Testis (tissue), 3 donors: Measurements from ENCODE around the gene GSG1L. TPM values are rescaled to one million over a fixed set of nuclear protein-coding genes. Genes with fewer than 3 reads are reported as not detected.

Experiments
- DNase-seq: peaks from one replicate; pipeline ENCODE4 v3.0.0-alpha.2; 2019
- H3K27ac ChIP-seq, 2 donors: fragments of 200-600 bp; sonication (generic); one replicate each; pipeline ENCODE4 v1.5.1; 2019
- H3K27me3 ChIP-seq: fragments of 200-600 bp; sonication (generic); one replicate; pipeline ENCODE4 v1.5.1; 2019
- H3K36me3 ChIP-seq: fragments of 200-600 bp; sonication (generic); one replicate; pipeline ENCODE4 v1.5.1; 2017; ENCODE audit warnings: low read depth; ENCODE audit errors: missing control alignments
- H3K4me1 ChIP-seq: fragments of 200-600 bp; sonication (generic); one replicate; pipeline ENCODE4 v1.5.1; 2019
- H3K4me3 ChIP-seq, 2 donors: fragments of 200-600 bp; sonication (generic); one replicate each; pipeline ENCODE4 v1.5.1; 2017 to 2019
- H3K9me3 ChIP-seq: fragments of 200-600 bp; sonication (generic); one replicate; pipeline ENCODE4 v1.5.1; 2017
- CTCF ChIP-seq, 3 experiments: fragments of 450-650 bp in 2 of 3; fragments of 200-600 bp in 1 of 3; sonication (generic) in 1 of 3; IDR thresholded peaks; one replicate each; pipeline ENCODE4 v1.5.1; 2016 to 2019; ENCODE audit warnings: antibody characterized with exemption in 3 of 3, mild to moderate bottlenecking in 2 of 3, moderate library complexity in 1 of 3
- POLR2A ChIP-seq: fragments of 450-650 bp; IDR thresholded peaks from one replicate; pipeline ENCODE4 v1.6.1; 2017; ENCODE audit warnings: antibody characterized with exemption, mild to moderate bottlenecking, moderate library complexity
- WGBS, 2 donors: methylation state at CpG; one replicate each; pipeline ENCODE4 v1.1.5; 2018; 5-methylcytosine and 5-hydroxymethylcytosine counted together
- intact Hi-C: fragments of 100-400 bp; cut with DNase I; formaldehyde crosslinking; loops from one replicate; pipeline ENCODE4 v1.15.1; 2023; ENCODE audit warnings: low total_unique reads
- polyA plus RNA-seq: library from polyadenylated mRNA; stranded (reverse); fragments of 350-450 nt; fragmentation: Illumina TruSeq; extraction: RNeasy Lipid Tissue Mini Kit (QIAGEN cat#74804); gene quantifications from one replicate; pipeline ENCODE4 v1.2.3, GENCODE V29; 2014; ENCODE audit warnings: low read depth, low replicate concordance; ENCODE audit not compliant: insufficient read depth
- total RNA-seq, 2 donors: library from RNA; depleted of rRNA; stranded (reverse); fragments of >200 nt; gene quantifications; one replicate each; pipeline ENCODE4 v1.2.3, GENCODE V29; 2016

The GSG1L gene
- total and polyA plus RNA-seq, 3 donors from 2014 or later: 1.1 to 2.8 (median 1.9) TPM

DNA sequence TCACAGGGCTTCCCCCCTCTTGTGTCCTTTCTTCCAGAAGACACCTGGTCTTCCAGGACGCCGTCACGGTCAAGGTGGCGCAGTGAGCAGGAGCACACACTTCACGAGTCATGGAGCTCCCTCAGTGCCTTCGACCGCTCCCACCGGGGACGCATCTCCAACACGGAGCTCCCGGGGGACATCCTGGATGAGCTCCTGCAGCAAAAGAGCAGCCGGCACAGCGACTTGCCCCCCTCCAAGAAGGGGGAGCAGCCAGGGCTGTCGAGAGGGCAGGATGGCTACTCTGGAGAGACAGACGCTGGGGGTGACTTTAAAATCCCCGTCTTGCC, 314.0 kb downstream of the GSG1L start:
- H3K27ac ChIP-seq: no peak overlapping the region
- WGBS, 2 donors: 93 to 99% methylated on average over 12 to 16 of the region's 16 CpGs
- H3K27me3 ChIP-seq: no peaks in the 10 kb centered on the region
- H3K4me1 ChIP-seq: no peaks in the 10 kb centered on the region
- intact Hi-C loops: no loop called here
- no peak for DNase-seq
- no peak for TF ChIP-seq POLR2A
- no peak for TF ChIP-seq CTCF (IDR thresholded peaks at IDR 0.05)
- no peaks in the 10 kb centered on the region for H3K9me3 ChIP-seq
- H3K4me3 ChIP-seq: no peak overlapping the region
- H3K36me3 ChIP-seq: no peaks in the 10 kb centered on the region

- no peaks in the 10 kb centered on the region for H3K27me3 ChIP-seq
- no peaks in the 10 kb centered on the region for H3K36me3 ChIP-seq
- peak; percentile 40 for DNase-seq
- H3K27ac ChIP-seq: no peak overlapping the region
- WGBS, 2 donors: 67 to 77% methylated on average over 12 of the region's 12 CpGs
- no peak overlapping the region for H3K4me3 ChIP-seq
- intact Hi-C loops: no loop called here
- no peaks in the 10 kb centered on the region for H3K9me3 ChIP-seq
- H3K4me1 ChIP-seq: no peaks in the 10 kb centered on the region
- TF ChIP-seq POLR2A: no peak
- TF ChIP-seq CTCF (IDR thresholded peaks at IDR 0.05): peak in 1 of 3 experiments; percentile 25
Observed at GRCh38 chr16:27748868-27749546, 314.5 kb downstream of the GSG1L start.

DNA sequence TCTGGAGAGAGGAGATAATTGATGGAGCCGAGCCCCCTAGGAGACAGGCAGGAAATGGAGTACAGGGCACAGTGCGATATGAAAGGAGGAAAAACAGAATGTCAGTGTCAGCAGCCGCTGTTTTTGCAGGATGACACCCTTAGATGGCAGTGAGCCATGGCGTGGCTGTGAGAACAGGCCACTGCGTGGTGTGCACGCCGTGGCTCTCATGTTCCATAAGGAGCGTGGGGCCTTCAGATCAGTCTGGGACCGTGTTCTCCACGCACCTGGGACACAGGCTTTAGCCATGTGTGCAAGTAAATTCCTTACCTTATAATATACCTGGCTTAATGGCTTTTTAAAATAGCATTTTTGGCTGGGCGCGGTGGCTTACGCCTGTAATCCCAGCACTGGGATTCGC, 315.6 kb downstream of the GSG1L start:
- DNase-seq: no peak
- Histone ChIP-seq H3K4me1 (no peaks in the 10 kb centered on the region), H3K27me3 (no peaks in the 10 kb centered on the region), H3K9me3 (no peaks in the 10 kb centered on the region), H3K4me3 (no peak overlapping the region), H3K36me3 (no peaks in the 10 kb centered on the region), H3K27ac (no peak overlapping the region)
- WGBS, 2 donors: 93 to 95% methylated on average over 14 of the region's 14 CpGs
- intact Hi-C loops: no loop called here
- TF ChIP-seq CTCF (IDR thresholded peaks at IDR 0.05) (no peak), POLR2A (no peak)

GRCh38 chr16:27746076-27746855, 317.2 kb downstream of the GSG1L start:
- Histone ChIP-seq H3K27ac (no peak overlapping the region), H3K36me3 (no peaks in the 10 kb centered on the region), H3K4me1 (no peaks in the 10 kb centered on the region), H3K9me3 (no peaks in the 10 kb centered on the region), H3K27me3 (no peaks in the 10 kb centered on the region), H3K4me3 (no peak overlapping the region)
- intact Hi-C loops: no loop called here
- TF ChIP-seq POLR2A (no peak), CTCF (IDR thresholded peaks at IDR 0.05) (no peak)
- DNase-seq: no peak
- 94 to 95% methylated on average over 17 to 18 of the region's 18 CpGs for WGBS, 2 donors
